GM19099 (cell line): Measurements from ENCODE around the gene IL6ST.
A peak's percentile ranks its signal among the peaks of the same experiment; 100 is the strongest.

ENCODE experiments used
- POLR2A ChIP-seq: IDR thresholded peaks from 3 replicates; pipeline ENCODE4 v1.6.1; 2011; ENCODE audit warnings: low read depth; ENCODE audit not compliant: insufficient read length; ENCODE audit errors: extremely low read depth

The IL6ST gene

DNA sequence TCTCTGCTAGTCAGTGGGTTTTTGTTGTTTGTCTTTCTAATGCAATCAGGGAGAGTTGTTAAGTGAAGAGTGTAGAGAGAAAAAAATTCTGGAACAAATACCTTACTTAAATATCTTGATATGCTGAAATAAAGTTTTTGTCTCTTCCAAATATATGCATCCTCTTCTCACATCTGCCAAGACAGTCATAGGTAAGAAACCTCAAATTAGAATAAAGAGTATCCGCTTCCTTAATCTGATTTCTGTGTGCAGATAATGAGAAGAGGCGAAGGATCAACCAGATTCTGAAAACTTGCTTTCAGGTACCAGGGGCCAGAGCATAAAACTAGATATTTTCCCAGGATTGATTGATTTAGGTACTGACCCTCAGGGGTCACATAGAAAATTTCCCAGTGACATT is 11.3 kb upstream of the IL6ST start:
- TF ChIP-seq POLR2A, result no peak

DNA sequence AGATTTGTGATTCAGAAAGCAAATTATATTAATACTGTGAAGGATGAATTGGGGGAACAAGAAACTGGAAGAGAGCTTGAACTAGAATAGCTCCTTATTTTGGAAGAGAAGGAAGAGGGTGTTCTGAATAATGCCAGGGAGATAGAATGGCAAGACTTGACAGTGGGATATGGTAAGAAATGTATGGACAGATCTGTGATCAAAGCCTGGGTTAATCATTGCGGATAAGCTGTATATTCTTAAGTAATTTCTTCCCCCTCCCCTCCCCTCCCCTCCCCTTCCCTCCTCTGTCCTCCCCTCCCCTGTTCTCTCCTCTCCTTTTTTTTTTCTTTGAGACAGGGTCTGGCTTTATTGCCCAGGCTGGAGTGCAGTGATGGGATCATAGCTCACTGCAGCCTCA is 10.1 kb upstream of the IL6ST start:
- no peak for TF ChIP-seq POLR2A

DNA sequence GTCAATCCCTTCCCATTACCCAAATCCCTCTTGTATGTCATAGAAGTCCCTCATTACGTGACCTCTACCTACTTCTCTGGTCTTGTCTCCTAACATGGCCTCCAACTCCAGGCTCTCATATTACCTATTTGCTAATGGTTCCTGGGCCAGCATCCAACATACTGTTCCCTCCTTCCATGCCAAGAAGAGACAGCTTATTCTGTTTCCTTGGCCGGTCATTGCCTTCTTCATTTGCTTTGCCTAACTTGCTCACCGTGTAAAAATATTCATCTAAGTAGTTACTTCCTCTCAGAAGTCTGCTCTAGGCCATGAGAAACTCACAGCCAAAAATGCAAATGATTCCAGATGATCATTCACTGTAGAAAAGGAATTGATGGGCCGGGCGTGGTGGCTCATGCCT is 8.9 kb upstream of the IL6ST start:
- no peak for TF ChIP-seq POLR2A

DNA sequence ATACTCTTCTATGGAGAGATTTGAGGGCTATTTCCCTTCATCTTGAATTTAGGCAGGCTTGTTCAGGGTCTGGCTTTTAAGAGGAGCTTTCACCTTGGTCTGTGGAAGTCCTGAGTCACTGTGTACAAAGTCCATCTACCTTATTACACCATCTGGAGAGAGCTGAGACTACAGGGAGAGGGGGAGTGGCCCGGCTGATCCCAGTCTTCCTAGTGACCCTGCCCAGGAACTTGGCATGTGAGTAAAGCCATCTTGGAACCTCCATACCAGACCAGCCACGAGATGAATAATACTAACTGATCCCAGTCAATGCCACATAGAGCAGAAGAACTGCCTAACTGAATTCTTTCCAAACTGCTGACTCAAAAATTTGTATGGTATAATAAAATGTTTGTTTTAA is 8.4 kb upstream of the IL6ST start:
- no peak for TF ChIP-seq POLR2A

DNA sequence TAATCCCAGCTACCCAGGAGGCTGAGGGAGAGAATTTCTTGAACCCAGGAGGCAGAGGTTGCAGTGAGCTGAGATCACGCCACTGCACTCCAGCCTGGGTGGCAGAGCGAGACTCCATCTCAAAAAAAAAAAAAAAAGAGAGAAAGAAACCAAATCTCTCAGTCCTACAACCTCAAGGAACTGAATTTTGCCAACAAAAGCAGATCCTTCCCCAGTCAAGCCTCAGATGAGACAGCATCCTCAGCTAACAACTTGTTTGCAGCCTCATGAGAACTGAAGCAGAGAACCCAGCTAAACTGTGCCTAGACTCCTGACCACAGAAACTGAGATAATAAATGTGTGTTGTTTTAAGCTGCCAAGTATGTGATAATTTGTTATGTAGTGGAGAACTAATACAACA is 7.5 kb upstream of the IL6ST start:
- no peak for TF ChIP-seq POLR2A

DNA sequence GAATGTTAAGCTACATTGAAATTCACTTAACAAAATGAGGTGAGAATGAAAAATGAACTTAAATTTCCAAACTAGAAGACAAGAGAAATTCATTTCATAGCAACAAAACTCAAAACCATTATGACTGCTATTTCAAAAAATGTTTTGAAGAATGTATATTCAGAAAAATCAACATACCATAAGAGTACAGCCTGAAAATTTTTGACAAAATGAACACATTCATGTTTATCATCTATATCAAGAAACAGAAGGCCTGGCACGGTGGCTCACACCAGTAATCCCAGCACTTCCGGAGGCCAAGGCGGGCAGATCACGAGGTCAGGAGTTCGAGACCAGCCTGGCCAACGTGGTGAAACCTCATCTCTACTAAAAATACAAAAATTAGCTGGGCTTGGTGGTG is 4.2 kb upstream of the IL6ST start:
- TF ChIP-seq POLR2A, result no peak

DNA sequence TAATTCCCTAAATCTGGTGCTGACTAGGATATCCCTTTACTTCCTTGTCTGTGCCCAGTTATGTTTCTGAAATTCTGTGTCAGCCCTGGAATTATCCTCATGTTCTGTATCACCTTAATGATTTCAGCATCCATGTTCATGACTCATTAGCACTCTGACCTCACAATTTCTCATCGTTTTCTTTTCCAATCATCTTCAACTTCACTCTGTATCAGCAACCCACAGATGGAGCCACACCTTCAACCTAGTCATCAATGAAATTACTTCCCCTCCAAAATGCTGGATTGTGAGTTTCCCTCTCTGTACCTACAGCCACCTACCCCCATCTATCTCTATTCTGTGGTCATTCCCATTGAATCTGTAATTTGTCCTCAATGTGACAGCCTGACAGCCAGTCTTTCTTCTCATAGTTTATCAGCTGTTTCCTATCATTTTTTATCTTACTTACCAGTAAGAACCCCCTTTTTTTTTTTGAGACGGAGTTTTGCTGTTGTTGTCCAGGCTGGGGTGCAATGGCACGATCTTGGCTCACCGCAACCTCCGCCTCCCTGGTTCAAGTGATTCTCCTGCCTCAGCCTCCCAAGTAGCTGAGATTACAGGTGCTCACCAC is 3.1 kb upstream of the IL6ST start:
- no peak for TF ChIP-seq POLR2A

DNA sequence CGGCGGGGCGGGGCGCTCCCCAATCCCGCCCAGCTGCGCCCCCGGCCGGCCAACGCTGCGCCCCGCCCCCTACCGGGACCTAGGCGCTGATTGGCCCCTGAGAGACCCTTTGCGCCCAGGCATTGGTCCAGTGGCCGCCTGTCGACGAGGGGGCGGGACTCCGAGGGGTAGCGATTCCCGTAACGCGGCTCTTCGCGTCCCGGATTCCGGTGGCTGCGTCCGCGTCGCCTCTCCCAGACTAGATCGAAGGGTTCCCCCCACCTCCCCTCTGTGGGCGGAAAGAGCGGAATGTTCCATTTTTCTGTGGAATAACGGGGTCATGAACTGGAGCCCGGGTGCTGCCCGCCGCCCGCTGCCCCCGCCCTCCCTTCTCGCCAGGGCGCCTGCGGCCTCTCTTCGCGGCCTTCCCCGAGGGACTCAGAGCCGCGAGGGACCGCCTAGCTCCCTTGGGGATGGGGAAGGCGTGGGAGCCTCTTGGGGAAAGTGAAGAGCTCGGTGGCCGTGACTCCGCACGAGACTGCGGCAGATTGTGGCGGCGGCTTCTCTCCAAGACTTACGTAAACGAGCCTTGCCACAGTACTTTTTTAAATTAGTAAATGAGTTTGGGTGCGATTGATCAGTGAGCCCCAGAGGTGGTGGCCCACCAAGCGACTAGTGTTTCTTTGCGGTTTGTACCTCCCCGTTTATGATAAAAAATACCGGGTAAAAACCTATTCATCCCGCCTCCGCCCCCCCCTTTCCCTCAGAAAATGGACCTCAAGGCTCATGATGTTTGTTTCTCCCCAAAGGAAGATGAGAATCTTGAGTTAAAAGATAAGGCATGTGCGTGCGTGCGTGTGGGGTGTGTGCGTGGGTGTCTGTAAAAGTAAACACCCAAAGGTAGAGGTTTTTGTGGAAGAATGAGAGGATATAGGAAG is 493 bp upstream of the IL6ST start:
- TF ChIP-seq POLR2A, result peak; percentile 56

DNA sequence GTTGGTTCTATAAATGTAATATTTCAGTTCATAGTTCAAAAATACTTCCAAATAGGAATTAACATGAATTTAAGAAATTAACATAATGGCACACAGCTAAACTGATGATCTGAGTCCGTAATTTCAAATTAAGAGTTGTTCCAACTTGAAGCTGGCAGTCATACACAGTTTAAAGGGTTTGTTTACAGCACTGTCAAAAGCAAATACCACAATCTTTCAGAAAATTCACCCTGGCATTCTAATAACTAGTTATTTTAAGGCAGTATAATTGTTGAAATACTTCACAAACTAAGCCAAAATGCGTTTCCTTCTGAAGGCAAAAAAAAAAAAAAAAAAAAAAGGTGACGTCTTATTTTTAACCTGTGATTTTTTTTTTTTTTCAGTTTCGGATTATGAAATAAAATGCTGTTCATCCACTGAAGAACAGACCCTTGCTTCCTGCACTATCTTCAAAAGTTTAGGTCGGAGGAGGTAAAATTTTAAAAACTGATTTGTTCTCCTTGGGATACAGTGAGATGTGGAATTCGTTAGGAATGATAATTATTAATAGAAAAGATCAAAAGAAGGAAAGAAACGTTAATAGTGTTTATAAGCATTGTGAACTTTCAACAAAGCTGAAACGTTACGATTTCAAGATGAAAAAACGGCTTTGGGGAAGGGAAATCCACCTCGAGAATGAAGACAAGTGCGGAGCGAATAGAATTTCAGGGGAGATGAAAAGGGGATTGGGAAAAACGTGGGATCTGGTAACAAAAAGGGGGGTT is 850 bp downstream of the IL6ST start:
- no peak for TF ChIP-seq POLR2A

DNA sequence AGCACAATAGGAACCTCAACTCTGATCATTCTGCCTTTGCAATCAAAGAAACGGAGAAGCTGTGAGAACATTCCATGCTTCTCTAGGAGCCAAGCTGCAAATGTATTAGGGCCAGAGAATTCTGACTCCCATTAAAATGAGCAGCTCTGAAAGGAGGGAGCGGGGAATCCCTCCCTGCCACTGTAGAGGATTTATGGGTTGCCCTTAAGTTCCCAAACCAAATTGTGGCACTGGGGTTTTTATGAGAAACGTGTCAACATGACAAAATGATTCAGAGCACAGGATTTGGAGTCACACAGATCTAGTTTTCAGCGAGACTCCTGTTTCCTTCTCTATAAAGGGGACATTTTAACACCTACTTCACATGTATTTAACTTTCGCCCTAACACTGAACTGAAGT is 1.8 kb downstream of the IL6ST start:
- TF ChIP-seq POLR2A, result no peak

DNA sequence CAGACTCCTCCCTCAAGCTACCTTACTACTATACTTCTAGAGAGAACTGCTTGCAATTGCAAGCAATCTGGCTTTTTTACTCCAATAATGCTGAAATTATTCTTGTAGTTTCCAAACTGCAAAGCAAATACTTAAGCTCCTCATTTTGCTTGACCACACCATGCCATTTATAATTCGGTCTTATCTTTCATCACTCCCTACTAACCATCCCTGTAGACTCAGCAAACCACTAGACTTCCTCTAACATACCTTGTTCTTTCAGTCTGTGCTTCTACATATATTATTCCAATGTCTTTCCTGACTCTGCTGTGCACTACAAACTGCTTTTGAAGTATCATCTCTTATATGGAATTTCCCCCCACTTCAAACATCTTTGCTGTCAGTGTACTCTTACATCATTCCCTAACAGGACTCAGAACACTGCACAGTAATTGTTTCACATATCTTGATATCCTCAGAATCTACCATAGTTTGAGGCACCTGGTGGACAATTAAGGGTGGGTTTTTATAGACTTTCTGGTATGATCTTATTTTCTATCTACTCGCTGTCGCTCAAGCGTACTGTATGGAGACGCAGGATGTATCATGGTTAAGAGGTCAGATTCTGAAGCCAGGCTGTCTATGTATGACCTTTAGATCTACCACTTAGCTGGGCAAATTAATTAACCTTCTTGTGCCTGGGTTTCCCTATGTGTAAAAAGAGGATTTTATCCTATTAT is 2.8 kb downstream of the IL6ST start:
- no peak for TF ChIP-seq POLR2A

DNA sequence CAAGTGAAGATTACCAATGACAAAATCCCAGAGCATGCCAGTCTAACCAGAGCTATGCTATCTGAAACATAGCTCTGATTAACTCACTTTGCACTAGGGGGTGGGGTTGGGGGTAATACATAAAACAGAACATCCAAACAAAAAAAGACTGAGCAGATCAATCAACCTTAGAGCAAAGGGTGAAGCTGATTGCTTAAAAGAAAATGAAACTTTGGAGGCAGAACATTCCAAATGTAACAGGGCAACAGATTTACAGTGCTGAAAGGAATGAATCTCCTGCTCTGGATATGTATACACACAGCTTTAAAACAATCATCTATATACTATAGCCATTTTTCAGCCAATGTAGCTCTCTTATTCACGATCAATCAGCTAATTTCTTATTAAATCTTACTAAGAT is 4.9 kb downstream of the IL6ST start:
- no peak for TF ChIP-seq POLR2A

DNA sequence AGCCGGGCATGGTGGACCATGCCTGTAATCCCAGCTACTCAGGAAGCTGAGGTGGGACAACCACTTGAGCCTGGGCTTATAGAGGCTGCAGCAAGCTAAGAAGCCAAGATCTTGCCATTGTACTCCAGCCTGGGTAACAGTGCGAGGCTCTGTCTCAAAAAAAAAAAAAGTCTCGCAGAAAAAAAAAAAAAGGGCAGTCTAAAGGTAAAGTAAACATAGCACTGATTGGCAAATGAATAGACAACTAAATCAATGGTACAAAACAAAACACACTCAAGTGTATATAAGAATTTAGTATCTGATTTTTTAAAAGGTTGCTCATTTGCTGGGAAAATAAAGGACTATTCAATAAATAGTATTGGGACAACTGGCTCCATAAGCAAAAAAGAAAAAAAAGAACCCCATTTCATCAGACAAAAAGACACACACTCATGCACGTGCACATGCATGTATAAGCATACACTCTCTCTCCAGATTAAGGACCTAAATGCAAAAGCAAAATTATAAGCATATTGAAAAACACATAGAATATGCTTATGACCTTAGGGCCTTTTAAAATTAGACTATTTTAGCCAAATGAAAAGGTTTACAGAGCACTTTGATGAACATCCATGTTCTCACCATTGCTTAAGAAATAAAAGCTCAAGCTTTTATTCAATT is 5.7 kb downstream of the IL6ST start:
- no peak for TF ChIP-seq POLR2A

DNA sequence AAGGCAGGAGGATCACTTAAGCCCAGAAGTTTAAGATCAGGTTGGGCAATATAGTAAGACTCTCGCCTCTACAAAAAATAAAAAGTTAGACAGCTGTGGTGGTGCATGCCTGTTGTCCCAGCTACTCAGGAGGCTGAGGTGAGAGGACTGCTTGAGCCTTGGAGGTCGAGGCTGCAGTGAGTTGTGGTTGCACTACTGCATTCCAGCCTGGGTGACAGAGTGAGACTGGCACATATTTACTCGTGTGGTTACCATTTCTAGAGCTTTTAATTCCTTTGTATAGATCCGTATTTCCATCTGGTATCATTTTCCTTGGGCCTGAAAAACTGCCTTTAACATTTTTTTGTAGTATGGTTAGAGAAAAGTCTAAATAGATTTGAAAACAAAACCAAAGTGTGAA is 7.8 kb downstream of the IL6ST start:
- TF ChIP-seq POLR2A, result no peak

DNA sequence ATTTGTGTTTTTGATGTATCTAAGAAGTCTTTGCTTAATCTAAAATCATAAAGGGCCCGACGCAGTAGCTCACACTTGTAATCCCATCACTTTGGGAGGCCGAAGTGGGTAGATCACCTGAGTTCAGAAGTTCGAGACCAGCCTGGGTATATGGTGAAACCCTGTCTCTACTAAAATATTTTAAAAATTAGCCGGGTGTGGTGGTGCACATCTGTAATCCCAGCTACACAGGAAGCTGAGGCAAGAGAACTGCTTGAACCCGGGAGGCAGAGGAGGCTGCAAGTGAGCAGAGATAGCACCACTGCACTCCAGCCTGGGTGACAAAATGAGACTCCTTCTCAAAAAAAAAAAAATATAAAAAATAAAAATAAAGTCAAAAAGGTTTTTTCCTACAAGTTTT is 9.6 kb downstream of the IL6ST start:
- no peak for TF ChIP-seq POLR2A
